ENCODE results near the gene BSN. TPM values are rescaled to one million over a fixed set of nuclear protein-coding genes. Genes with fewer than 3 reads are reported as not detected.

BSN gene
- polyA plus RNA-seq, 1 donor: 1.2 TPM

DNA sequence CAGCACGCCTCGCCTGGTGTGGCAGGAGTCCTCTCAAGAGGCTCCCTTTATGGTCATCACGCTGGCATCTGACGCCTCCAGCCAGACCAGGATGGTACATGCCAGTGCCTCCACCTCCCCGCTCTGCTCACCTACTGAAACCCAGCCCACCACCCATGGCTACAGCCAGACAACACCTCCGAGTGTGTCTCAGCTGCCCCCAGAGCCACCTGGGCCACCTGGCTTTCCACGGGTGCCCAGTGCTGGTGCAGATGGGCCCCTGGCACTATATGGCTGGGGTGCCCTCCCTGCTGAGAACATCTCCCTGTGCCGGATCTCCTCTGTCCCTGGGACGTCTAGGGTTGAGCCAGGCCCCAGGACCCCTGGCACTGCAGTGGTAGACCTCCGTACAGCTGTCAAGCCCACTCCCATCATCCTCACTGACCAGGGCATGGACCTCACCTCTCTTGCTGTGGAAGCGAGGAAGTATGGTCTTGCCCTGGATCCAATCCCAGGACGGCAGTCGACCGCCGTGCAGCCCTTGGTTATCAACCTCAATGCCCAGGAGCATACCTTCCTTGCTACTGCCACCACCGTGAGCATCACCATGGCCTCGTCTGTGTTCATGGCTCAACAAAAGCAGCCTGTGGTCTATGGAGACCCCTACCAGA is 100.0 kb downstream of the BSN start:
- DNase-seq (ENCODE audit: low read depth): no peak

DNA sequence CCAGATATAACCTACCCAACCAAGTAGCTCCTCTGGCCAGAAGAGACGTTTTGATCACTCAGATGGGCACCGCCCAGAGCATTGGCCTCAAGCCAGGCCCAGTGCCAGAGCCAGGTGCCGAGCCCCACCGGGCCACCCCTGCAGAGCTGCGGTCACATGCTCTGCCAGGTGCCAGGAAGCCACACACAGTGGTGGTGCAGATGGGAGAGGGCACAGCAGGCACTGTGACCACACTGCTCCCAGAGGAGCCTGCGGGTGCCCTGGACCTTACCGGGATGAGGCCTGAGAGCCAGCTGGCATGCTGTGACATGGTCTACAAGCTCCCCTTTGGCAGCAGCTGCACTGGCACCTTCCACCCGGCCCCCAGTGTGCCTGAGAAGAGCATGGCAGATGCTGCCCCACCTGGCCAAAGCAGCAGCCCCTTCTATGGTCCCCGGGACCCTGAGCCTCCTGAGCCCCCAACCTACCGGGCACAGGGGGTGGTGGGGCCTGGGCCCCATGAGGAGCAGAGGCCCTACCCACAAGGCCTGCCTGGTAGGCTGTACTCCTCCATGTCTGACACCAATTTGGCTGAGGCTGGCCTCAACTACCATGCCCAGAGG is 100.8 kb downstream of the BSN start:
- no peak for DNase-seq (ENCODE audit: low read depth)

DNA sequence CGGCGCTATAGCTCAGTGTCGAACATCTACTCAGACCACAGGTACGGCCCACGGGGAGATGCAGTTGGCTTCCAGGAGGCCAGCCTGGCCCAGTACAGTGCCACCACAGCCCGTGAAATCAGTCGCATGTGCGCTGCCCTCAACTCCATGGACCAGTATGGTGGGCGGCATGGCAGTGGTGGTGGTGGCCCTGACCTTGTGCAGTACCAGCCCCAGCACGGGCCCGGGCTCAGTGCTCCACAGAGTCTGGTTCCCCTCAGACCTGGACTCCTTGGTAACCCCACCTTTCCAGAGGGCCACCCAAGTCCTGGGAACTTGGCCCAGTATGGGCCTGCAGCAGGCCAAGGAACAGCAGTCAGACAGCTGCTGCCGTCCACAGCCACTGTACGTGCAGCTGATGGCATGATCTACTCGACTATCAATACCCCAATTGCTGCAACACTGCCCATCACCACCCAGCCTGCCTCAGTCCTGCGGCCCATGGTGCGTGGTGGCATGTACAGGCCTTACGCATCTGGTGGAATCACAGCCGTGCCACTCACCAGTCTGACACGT is 101.5 kb downstream of the BSN start:
- no peak for DNase-seq (ENCODE audit: low read depth)

GRCh38 chr3:49656541-49657112 is 102.3 kb downstream of the BSN start:
- DNase-seq (ENCODE audit: low read depth): no peak

DNA sequence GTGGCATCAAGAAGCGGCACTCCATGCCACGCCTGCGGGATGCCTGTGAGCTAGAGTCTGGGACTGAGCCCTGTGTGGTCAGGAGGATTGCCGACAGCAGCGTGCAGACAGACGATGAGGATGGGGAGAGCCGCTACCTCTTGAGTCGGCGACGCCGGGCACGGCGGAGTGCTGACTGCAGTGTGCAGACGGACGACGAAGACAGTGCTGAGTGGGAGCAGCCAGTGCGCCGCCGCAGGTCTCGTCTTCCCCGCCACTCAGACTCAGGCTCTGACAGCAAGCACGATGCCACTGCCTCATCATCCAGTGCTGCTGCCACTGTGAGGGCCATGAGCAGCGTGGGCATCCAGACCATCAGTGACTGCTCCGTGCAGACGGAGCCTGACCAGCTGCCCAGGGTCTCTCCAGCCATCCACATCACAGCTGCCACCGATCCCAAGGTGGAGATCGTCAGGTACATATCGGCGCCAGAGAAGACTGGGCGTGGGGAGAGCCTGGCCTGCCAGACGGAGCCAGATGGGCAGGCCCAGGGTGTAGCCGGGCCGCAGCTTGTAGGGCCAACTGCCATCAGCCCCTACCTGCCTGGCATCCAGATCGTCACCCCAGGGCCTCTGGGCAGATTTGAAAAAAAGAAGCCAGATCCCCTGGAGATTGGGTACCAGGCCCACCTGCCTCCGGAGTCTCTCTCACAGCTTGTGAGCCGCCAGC is 103.1 kb downstream of the BSN start:
- DNase-seq (ENCODE audit: low read depth): no peak

DNA sequence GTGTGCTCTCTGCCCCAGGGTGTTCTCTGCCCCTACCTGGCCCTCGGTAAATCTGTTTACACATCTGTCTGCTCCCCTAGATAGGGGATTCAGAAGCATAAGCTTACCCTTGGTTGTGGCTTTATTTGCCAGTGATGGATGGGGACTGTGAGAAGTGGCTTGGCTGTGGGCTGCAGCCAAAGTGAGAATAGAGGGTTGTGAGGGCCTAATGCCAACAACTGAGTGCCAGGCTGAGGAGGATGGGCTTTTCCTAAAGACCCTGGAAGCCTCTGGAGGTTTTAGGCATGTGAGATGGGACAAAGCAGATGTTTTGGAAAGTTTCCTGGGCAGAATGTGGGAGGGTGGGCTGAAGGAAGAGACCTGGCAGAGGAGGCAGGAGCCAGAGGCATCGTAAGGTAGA is 104.4 kb downstream of the BSN start:
- no peak for DNase-seq (ENCODE audit: low read depth)

GRCh38 chr3:49659756-49660155 is 105.5 kb downstream of the BSN start:
- no peak for DNase-seq (ENCODE audit: low read depth)

DNA sequence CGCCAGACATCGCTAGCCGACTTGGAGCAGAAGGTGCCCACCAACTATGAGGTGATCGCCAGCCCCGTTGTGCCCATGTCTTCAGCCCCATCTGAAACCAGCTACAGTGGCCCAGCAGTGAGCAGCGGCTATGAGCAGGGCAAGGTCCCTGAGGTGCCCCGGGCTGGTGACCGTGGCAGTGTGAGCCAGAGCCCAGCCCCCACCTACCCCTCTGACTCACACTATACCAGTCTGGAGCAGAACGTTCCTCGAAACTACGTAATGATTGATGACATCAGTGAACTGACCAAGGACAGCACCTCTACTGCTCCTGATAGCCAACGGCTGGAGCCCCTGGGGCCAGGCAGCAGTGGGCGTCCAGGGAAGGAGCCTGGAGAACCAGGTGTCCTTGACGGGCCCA is 107.0 kb downstream of the BSN start:
- DNase-seq (ENCODE audit: low read depth): no peak

GRCh38 chr3:49662021-49662420 is 107.7 kb downstream of the BSN start:
- DNase-seq (ENCODE audit: low read depth): no peak

DNA sequence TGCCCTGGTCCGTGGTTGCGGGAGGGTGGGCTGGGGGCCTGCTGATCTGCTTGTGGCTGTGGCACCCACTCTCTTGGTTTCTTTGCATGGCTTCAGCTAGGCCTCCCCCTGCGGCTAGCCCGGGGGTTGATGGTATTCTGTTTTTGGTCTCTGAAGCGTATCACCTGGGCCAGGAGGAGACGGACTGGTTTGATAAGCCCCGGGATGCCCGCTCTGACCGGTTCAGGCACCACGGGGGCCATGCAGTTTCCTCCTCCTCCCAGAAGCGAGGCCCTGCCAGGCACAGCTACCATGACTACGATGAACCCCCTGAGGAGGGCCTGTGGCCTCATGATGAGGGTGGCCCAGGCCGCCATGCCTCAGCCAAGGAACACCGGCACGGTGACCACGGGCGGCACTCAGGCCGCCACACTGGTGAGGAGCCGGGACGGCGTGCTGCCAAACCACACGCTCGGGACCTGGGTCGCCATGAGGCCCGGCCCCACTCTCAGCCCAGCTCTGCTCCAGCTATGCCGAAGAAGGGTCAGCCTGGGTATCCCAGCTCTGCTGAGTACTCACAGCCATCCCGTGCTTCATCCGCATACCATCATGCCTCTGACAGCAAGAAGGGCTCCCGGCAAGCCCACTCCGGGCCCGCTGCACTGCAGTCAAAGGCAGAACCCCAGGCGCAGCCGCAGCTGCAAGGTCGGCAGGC is 108.6 kb downstream of the BSN start:
- DNase-seq (ENCODE audit: low read depth): no peak

DNA sequence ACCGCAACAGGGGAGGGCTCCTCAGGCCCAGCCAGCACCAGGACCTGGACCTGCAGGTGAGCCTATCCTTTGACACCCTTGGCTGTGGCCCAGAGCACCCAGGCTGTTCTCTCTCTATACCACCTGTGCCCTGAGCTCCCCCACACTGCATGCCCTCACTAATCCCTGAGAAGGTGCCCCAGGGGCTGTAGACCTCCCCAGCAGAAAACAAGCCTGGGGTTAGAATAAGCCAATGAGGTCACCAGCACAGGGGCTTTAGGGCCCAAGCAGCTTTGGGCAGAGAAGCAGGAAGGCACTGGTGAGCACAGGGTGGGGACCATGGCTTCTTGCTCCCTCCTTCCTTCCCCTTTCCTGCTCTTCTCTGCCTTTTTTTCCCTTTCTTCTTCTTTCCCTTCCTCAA is 109.6 kb downstream of the BSN start:
- DNase-seq (ENCODE audit: low read depth): no peak

GRCh38 chr3:49664300-49664699 is 110.0 kb downstream of the BSN start:
- DNase-seq (ENCODE audit: low read depth): no peak

- no peak for DNase-seq (ENCODE audit: low read depth)
These were observed 111.7 kb downstream of the BSN start for GRCh38 chr3:49665822-49666519.

- DNase-seq (ENCODE audit: low read depth): no peak
These were observed 112.3 kb downstream of the BSN start for GRCh38 chr3:49666592-49666991.

GRCh38 chr3:49667701-49668413 is 113.6 kb downstream of the BSN start:
- no peak for DNase-seq (ENCODE audit: low read depth)

DNA sequence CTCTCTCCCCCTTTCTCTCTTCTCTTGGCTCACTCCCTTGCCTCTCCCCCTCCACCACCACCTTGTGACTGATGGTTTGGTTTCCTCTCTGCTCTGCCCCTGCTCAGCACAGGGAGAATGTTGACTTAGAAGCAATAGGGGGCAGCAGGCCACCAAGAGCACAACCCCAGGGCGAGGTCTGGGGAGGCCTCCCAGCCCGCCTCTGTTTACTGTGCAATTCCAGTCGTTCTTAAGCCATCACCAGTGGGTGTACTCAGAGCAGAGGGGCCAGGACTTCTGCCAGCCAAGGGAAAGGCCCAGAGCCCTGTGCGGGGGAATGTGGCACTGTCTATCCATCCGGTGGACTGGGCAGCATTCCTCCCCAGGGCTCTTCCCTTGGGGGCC is 114.1 kb downstream of the BSN start:
- no peak for DNase-seq (ENCODE audit: low read depth)

GRCh38 chr3:49668861-49669260 is 114.6 kb downstream of the BSN start:
- DNase-seq (ENCODE audit: low read depth): no peak

GRCh38 chr3:49669352-49669751 is 115.1 kb downstream of the BSN start:
- DNase-seq (ENCODE audit: low read depth): no peak

GRCh38 chr3:49670940-49671290 is 116.6 kb downstream of the BSN start:
- DNase-seq (ENCODE audit: low read depth): no peak
